A549 (cell line): ENCODE results near the gene USO1. TPM values are rescaled to one million over a fixed set of nuclear protein-coding genes. Genes with fewer than 3 reads are reported as not detected.

Source experiments
- ATAC-seq, 2 experiments: fragments of 200-7000 bp in 1 of 2; fragments of >200 bp in 1 of 2; cut with Nextera tagmentation in 1 of 2; cut with Tn5 transposase in 1 of 2; 3 replicates each; pipeline versions ENCODE4 v1.8.0 to v1.9.1; 2018 to 2020; ENCODE audit warnings: mild to moderate bottlenecking in 1 of 2, moderate library complexity in 1 of 2
- CTCF ChIA-PET: fragments of 300-600 bp; sonication (Branson Sonifier 250); formaldehyde crosslinking; extraction: SDS; loops from one replicate; lab custom pipeline; 2021; ENCODE audit warnings: antibody characterized with exemption, inconsistent platforms; lab: Yijun Ruan, JAX
- POLR2A ChIA-PET: fragments of 350-600 bp; formaldehyde crosslinking; extraction: SDS; loops from one replicate; lab custom pipeline; 2021; ENCODE audit warnings: antibody characterized with exemption, inconsistent platforms; lab: Yijun Ruan, JAX
- DNase-seq, 2 experiments: peaks; one replicate each; pipeline versions ENCODE4 v3.0.0 to v3.0.0-alpha.2; 2011 to 2016; ENCODE audit warnings: low read depth in 1 of 2, low spot score in 1 of 2
- FAIRE-seq: peaks from 2 replicates; lab custom pipeline; 2011; peaks lifted over from hg19 to GRCh38; lab: Jason Lieb, UNC
- H3K27ac ChIP-seq, 2 experiments: fragments of >200 bp; sonication (Bioruptor Twin); formaldehyde crosslinking; 3 replicates each; pipeline ENCODE4 v1.5.1; 2016 to 2017
- H3K4me1 ChIP-seq: fragments of >200 bp; sonication (Bioruptor Twin); formaldehyde crosslinking; 3 replicates; pipeline ENCODE4 v1.6.1; 2016
- H3K4me2 ChIP-seq: fragments of >200 bp; sonication (Bioruptor Twin); formaldehyde crosslinking; 3 replicates; pipeline ENCODE4 v1.6.1; 2016
- H3K4me3 ChIP-seq: fragments of >200 bp; sonication (Bioruptor Twin); formaldehyde crosslinking; 3 replicates; pipeline ENCODE4 v1.5.1; 2016
- H3K9me3 ChIP-seq: fragments of >200 bp; sonication (Bioruptor Twin); formaldehyde crosslinking; 3 replicates; pipeline ENCODE4 v1.6.1; 2016
- BCL3 ChIP-seq: fragments of >200 bp; sonication (Bioruptor Twin); formaldehyde crosslinking; IDR thresholded peaks from 3 replicates; pipeline ENCODE4 v1.6.1; 2016
- CBX2 ChIP-seq: fragments of 200-600 bp; sonication (generic); IDR thresholded peaks from 2 replicates; pipeline ENCODE4 v1.6.1; 2016; ENCODE audit warnings: low read depth, mild to moderate bottlenecking, borderline replicate concordance
- CBX8 ChIP-seq: fragments of 200-600 bp; sonication (generic); IDR thresholded peaks from 2 replicates; pipeline ENCODE4 v1.6.1; 2016
- CEBPB ChIP-seq, 2 experiments: fragments of >200 bp in 1 of 2; sonication (Bioruptor Twin) in 1 of 2; formaldehyde crosslinking in 1 of 2; IDR thresholded peaks; 2 replicates each; pipeline ENCODE4 v1.6.1; 2012 to 2016
- CHD2 ChIP-seq: fragments of 150-350 bp; IDR thresholded peaks from 2 replicates; pipeline ENCODE4 v1.6.1; 2014; ENCODE audit warnings: low read length; ENCODE audit not compliant: partially characterized antibody
- CHD4 ChIP-seq: fragments of 200-600 bp; sonication (generic); IDR thresholded peaks from 2 replicates; pipeline ENCODE4 v1.6.1; 2016; ENCODE audit warnings: antibody characterized with exemption, mild to moderate bottlenecking, borderline replicate concordance
- GATA3 ChIP-seq: IDR thresholded peaks from 2 replicates; pipeline ENCODE4 v1.6.1; 2012; ENCODE audit warnings: borderline replicate concordance
- HEYL ChIP-seq: fragments of 250-450 bp; sonication (Bioruptor Pico); IDR thresholded peaks from 2 replicates; pipeline ENCODE4 v1.8.0; 2021; ENCODE audit warnings: mild to moderate bottlenecking, moderate library complexity
- HOXA7 ChIP-seq: fragments of 250-450 bp; sonication (Bioruptor Pico); IDR thresholded peaks from 2 replicates; pipeline ENCODE4 v1.5.0; 2020; ENCODE audit warnings: mild to moderate bottlenecking, moderate library complexity
- HOXB5 ChIP-seq: fragments of 250-450 bp; sonication (Bioruptor Pico); IDR thresholded peaks from 2 replicates; pipeline ENCODE4 v1.5.0; 2020; ENCODE audit warnings: mild to moderate bottlenecking, moderate library complexity
- KDM1A ChIP-seq: fragments of 200-600 bp; sonication (generic); IDR thresholded peaks from 2 replicates; pipeline ENCODE4 v1.6.1; 2016; ENCODE audit warnings: low read depth, mild to moderate bottlenecking
- NPAS2 ChIP-seq: fragments of 250-450 bp; sonication (Bioruptor Pico); IDR thresholded peaks from 2 replicates; pipeline ENCODE4 v1.8.0; 2022; ENCODE audit warnings: mild to moderate bottlenecking, moderate library complexity, borderline replicate concordance
- PBX3 ChIP-seq: IDR thresholded peaks from 2 replicates; pipeline ENCODE4 v1.6.1; 2012
- POLR2A ChIP-seq: IDR thresholded peaks from 2 replicates; pipeline ENCODE4 v1.6.1; 2012; ENCODE audit warnings: mild to moderate bottlenecking, low read length
- POLR2AphosphoS2 ChIP-seq: conservative IDR thresholded peaks from 2 replicates; pipeline ENCODE4 v1.6.1; 2012; ENCODE audit warnings: low read length, improper control_type of control experiment, inconsistent platforms
- RAD21 ChIP-seq, 2 experiments: fragments of >200 bp in 1 of 2; sonication (Bioruptor Twin) in 1 of 2; formaldehyde crosslinking in 1 of 2; IDR thresholded peaks in 1 of 2; conservative IDR thresholded peaks in 1 of 2; 2 replicates in 1 of 2; 3 replicates in 1 of 2; pipeline ENCODE4 v1.6.1; 2012 to 2018; ENCODE audit warnings: inconsistent platforms in 1 of 2
- RCOR1 ChIP-seq: fragments of 150-350 bp; IDR thresholded peaks from 2 replicates; pipeline ENCODE4 v1.6.1; 2014; ENCODE audit warnings: antibody characterized with exemption, low read length, low read depth
- RFX5 ChIP-seq: fragments of 450-650 bp; IDR thresholded peaks from 2 replicates; pipeline ENCODE4 v1.7.1; 2014; ENCODE audit warnings: antibody characterized with exemption, mild to moderate bottlenecking, moderate library complexity
- RNF2 ChIP-seq: fragments of 200-600 bp; sonication (generic); IDR thresholded peaks from 2 replicates; pipeline ENCODE4 v1.6.1; 2016; ENCODE audit warnings: low read depth, mild to moderate bottlenecking, antibody characterized with exemption, moderate library complexity, borderline replicate concordance
- ZC3H11A ChIP-seq: fragments of 450-650 bp; IDR thresholded peaks from 2 replicates; pipeline ENCODE4 v1.6.1; 2014; ENCODE audit warnings: antibody characterized with exemption, mild to moderate bottlenecking
- ZSCAN20 ChIP-seq: fragments of 250-450 bp; sonication (Bioruptor Pico); IDR thresholded peaks from 2 replicates; pipeline ENCODE4 v1.8.0; 2022; ENCODE audit warnings: mild to moderate bottlenecking, moderate library complexity
- WGBS: methylation state at CpG from one replicate; pipeline ENCODE4 v1.1.6; 2017; ENCODE audit errors: missing lambda C conversion rate; 5-methylcytosine and 5-hydroxymethylcytosine counted together
- polyA plus RNA-seq, 4 experiments: library from polyadenylated mRNA; depleted of rRNA in 3 of 4; stranded (reverse); fragments of >200 nt; fragmentation: RNase III in 1 of 4; extraction: RNeasy Plus Mini Kit Qiagen cat#74134 plus additional on column Dnase treatment in 1 of 4; gene quantifications; 2 replicates in 3 of 4; 3 replicates in 1 of 4; pipeline ENCODE4 v1.2.3, GENCODE V29; 2011 to 2017
- TF ChIP-seq, protein P1 (sequence below): fragments of 450-650 bp; IDR thresholded peaks from 2 replicates; pipeline ENCODE4 v1.6.1; 2014; ENCODE audit warnings: antibody characterized with exemption
- TF ChIP-seq, protein P2 (sequence below): fragments of 250-450 bp; sonication (Bioruptor Pico); IDR thresholded peaks from 2 replicates; pipeline ENCODE4 v1.5.0; 2020; ENCODE audit warnings: low read depth, mild to moderate bottlenecking, moderate library complexity

Gene USO1
- polyA plus RNA-seq, 2 of the 4 experiments (the other 2 are of a cell fraction), result 54.7 to 97.6 TPM

DNA sequence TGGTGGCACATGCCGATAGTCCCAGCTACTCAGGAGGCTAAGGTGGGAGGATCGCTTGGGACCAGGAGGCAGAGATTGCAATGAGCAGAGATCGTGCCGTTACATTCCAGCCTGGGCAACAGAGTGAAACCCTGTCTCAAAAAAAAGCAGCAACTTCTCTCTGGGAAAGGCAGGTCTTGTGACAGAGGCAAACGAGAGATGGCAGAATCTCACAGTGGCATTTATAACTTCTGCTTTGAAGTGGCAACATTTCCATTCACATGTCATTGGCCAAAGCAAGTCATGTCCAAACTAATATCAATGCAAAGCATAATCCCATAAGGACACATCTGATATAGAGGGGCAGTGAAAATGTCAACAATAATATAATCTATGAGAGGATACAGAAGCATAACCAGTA lies 98.0 kb downstream of the USO1 start:
- FAIRE-seq (no peak), ATAC-seq (peak in 1 of 2 experiments; percentile 24; a peak in 1 of 6 replicates), DNase-seq (no peak)
- H3K9me3 ChIP-seq, result no peaks in the 10 kb centered on the region
- POLR2A ChIA-PET, result no interaction called here
- peak overlapping the region; percentile 15 to 73; a peak in 5 of 6 replicates for H3K27ac ChIP-seq
- WGBS, result 89% methylated on average over 5 of the region's 5 CpGs
- H3K4me2 ChIP-seq, result 0 out of 3 replicates have a peak overlapping the region, but pooled peaks have one; percentile 22
- H3K4me1 ChIP-seq, result peaks cover 20% of the 10 kb centered on the region; the same call in 2 of the 3 replicates
- CTCF ChIA-PET, result no interaction called here
- TF ChIP-seq PBX3 (no peak), POLR2AphosphoS2 (no peak), CHD2 (no peak), CBX8 (no peak), RCOR1 (no peak), NPAS2 (no peak), HEYL (CRISPR knock-in tag) (no peak), RAD21 (conservative IDR thresholded peaks at IDR 0.05 in 1 of 2, IDR thresholded peaks at IDR 0.05 in 1 of 2) (no peak), HOXB5 (CRISPR knock-in tag) (no peak), ZC3H11A (no peak), GATA3 (no peak)
- TF ChIP-seq, protein P1, sequence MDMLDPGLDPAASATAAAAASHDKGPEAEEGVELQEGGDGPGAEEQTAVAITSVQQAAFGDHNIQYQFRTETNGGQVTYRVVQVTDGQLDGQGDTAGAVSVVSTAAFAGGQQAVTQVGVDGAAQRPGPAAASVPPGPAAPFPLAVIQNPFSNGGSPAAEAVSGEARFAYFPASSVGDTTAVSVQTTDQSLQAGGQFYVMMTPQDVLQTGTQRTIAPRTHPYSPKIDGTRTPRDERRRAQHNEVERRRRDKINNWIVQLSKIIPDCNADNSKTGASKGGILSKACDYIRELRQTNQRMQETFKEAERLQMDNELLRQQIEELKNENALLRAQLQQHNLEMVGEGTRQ, result no peak
- TF ChIP-seq, protein P2, sequence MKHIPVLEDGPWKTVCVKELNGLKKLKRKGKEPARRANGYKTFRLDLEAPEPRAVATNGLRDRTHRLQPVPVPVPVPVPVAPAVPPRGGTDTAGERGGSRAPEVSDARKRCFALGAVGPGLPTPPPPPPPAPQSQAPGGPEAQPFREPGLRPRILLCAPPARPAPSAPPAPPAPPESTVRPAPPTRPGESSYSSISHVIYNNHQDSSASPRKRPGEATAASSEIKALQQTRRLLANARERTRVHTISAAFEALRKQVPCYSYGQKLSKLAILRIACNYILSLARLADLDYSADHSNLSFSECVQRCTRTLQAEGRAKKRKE (CRISPR knock-in tag), result no peak
- no peak overlapping the region for H3K4me3 ChIP-seq

GRCh38 chr4:75823812-75824211 lies 99.4 kb downstream of the USO1 start:
- no peak overlapping the region for H3K4me2 ChIP-seq
- 57% methylated on average over 2 of the region's 2 CpGs for WGBS
- peak overlapping the region; percentile 11 to 64; a peak in 3 of 6 replicates for H3K27ac ChIP-seq
- no peaks in the 10 kb centered on the region for H3K9me3 ChIP-seq
- ATAC-seq (peak in 1 of 2 experiments; percentile 59; a peak in 3 of 6 replicates), FAIRE-seq (no peak), DNase-seq (no peak)
- no peak overlapping the region for H3K4me3 ChIP-seq
- ChIA-PET CTCF (interaction anchor here (1.0 kb wide), 1 partner anchor 24 kb away, joined by 3 read pairs; no protein-coding TSS in a partner anchor), POLR2A (no interaction called here)
- TF ChIP-seq ZSCAN20 (CRISPR knock-in tag) (no peak), KDM1A (no peak), CHD4 (no peak), HEYL (CRISPR knock-in tag) (no peak), HOXB5 (CRISPR knock-in tag) (no peak), CBX2 (no peak), POLR2A (no peak), POLR2AphosphoS2 (no peak), BCL3 (no peak), HOXA7 (no peak), CEBPB (IDR thresholded peaks at IDR 0.05) (no peak), RFX5 (no peak), RNF2 (no peak)
- peaks cover 25% of the 10 kb centered on the region for H3K4me1 ChIP-seq
